Stimulated activated CD4-positive, alpha-beta T cell treated with anti-CD3 and anti-CD28 coated beads, Interleukin-12 subunit alpha, Interleukin-12 subunit beta, amount 100 ng/mL, for 24 hours (primary cell): ENCODE measurements around the gene PNLIPRP3.

ENCODE experiments used
- DNase-seq, 2 experiments: peaks; one replicate each; pipeline ENCODE4 v3.0.0-alpha.2; 2020; ENCODE audit warnings: low read depth in 2 of 2

PNLIPRP3 gene

GRCh38 chr10:116510565-116510964 is 82.9 kb downstream of the PNLIPRP3 start:
- no peak for DNase-seq

GRCh38 chr10:116511365-116511764 is 83.7 kb downstream of the PNLIPRP3 start:
- no peak for DNase-seq

- peak in 1 of 2 experiments; percentile 16 for DNase-seq
Measured at GRCh38 chr10:116521424-116522290, 94.0 kb downstream of the PNLIPRP3 start.

- no peak for DNase-seq
Measured at GRCh38 chr10:116522803-116523381, 95.2 kb downstream of the PNLIPRP3 start.

- no peak for DNase-seq
Measured at GRCh38 chr10:116524736-116525135, 97.1 kb downstream of the PNLIPRP3 start.

GRCh38 chr10:116526219-116526618 is 98.6 kb downstream of the PNLIPRP3 start:
- no peak for DNase-seq
